Left kidney (tissue), 2 donors: ENCODE results near the gene FAM53B. TPM values are rescaled to one million over a fixed set of nuclear protein-coding genes. Genes with fewer than 3 reads are reported as not detected.
A peak's percentile ranks its signal among the peaks of the same experiment; 100 is the strongest.
"Not testable (repeated sequence)": the region's sequence is repeated elsewhere in the genome, so short reads cannot be mapped to it uniquely, and the experiment has no call there.

Source experiments
- DNase-seq: peaks from one replicate; pipeline ENCODE4 v3.0.0-alpha.2; 2013
- polyA plus RNA-seq: library from polyadenylated mRNA; unstranded; fragments of 120-200 nt; gene quantifications from one replicate; pipeline ENCODE4 v1.2.1, GENCODE V29; 2013; ENCODE audit not compliant: insufficient read length

FAM53B gene
- polyA plus RNA-seq, 1 donor = 23.4 TPM

- DNase-seq = no peak
Observed at GRCh38 chr10:124598196-124598595, 146.0 kb downstream of the FAM53B start.

GRCh38 chr10:124597846-124598165 lies 146.4 kb downstream of the FAM53B start:
- DNase-seq = no peak

- DNase-seq = no peak
Observed at GRCh38 chr10:124596962-124597845, 147.0 kb downstream of the FAM53B start.

- DNase-seq = no peak
Observed at GRCh38 chr10:124596116-124596785, 147.9 kb downstream of the FAM53B start.

- no peak for DNase-seq
Observed at GRCh38 chr10:124595143-124595883, 148.9 kb downstream of the FAM53B start.

- no peak for DNase-seq
Observed at GRCh38 chr10:124594240-124594639, 149.9 kb downstream of the FAM53B start.

- DNase-seq = no peak
Observed at GRCh38 chr10:124593431-124593985, 150.7 kb downstream of the FAM53B start.

GRCh38 chr10:124592736-124593430 lies 151.3 kb downstream of the FAM53B start:
- DNase-seq = no peak

GRCh38 chr10:124592101-124592500 lies 152.1 kb downstream of the FAM53B start:
- DNase-seq = no peak

- no peak for DNase-seq
Observed at GRCh38 chr10:124591123-124591495, 153.1 kb downstream of the FAM53B start.

GRCh38 chr10:124590216-124591122 lies 153.7 kb downstream of the FAM53B start:
- no peak for DNase-seq

- DNase-seq = no peak
Observed at GRCh38 chr10:124589491-124590041, 154.6 kb downstream of the FAM53B start.

- DNase-seq = peak; percentile 91
Observed at GRCh38 chr10:124588736-124589490, 155.3 kb downstream of the FAM53B start.

GRCh38 chr10:124588341-124588735 lies 155.8 kb downstream of the FAM53B start:
- DNase-seq = not testable (repeated sequence)

- no peak for DNase-seq
Observed at GRCh38 chr10:124587811-124588211, 156.4 kb downstream of the FAM53B start.

- no peak for DNase-seq
Observed at GRCh38 chr10:124586142-124586541, 158.0 kb downstream of the FAM53B start.

GRCh38 chr10:124579011-124579399 lies 165.2 kb downstream of the FAM53B start:
- DNase-seq = no peak

GRCh38 chr10:124578231-124579010 lies 165.8 kb downstream of the FAM53B start:
- no peak for DNase-seq

- DNase-seq = no peak
Observed at GRCh38 chr10:124577651-124578050, 166.5 kb downstream of the FAM53B start.
